Measurements from ENCODE around the gene PROS1. TPM values are rescaled to one million over a fixed set of nuclear protein-coding genes. Genes with fewer than 3 reads are reported as not detected.

The PROS1 gene
- total RNA-seq, 1 experiment from 2014 or later: 23.4 TPM

- Histone ChIP-seq H3K4me3 (ENCODE audit: low read depth, low read length) (no peak overlapping the region), H3K27me3 (replicated peaks; ENCODE audit: control insufficient read depth, insufficient read depth, low read length) (no peaks in the 10 kb centered on the region), H3K4me1 (no peaks in the 10 kb centered on the region), H3K36me3 (ENCODE audit: control insufficient read depth, insufficient read depth, low read length) (no peaks in the 10 kb centered on the region), H3K9me3 (no peaks in the 10 kb centered on the region)
- peaks cover 7% of the 10 kb centered on the region for H3K36me3 Mint-ChIP-seq (ENCODE audit: insufficient read depth, unreplicated experiment)
- DNase-seq: no peak
- no peaks in the 10 kb centered on the region for H3K27me3 Mint-ChIP-seq (ENCODE audit: insufficient read depth, unreplicated experiment)
- H3K27ac Mint-ChIP-seq (ENCODE audit: unreplicated experiment): no peak overlapping the region
- no peaks in the 10 kb centered on the region for H3K9me3 Mint-ChIP-seq (ENCODE audit: unreplicated experiment)
- no TSS peak for BruUV-seq (replicated peaks)
- POLR2A ChIA-PET: interaction anchor here (0.5 kb wide), 1 partner anchor 15 kb away, joined by 9 read pairs; no protein-coding TSS in a partner anchor
- CTCF ChIA-PET: no interaction called here
- H3K4me3 Mint-ChIP-seq (ENCODE audit: unreplicated experiment): no peak overlapping the region
- no peak for TF ChIP-seq CTCF (IDR thresholded peaks at IDR 0.05; ENCODE audit: insufficient read depth in 1 of 2, low read depth in 1 of 2, low read length in 1 of 2, severe bottlenecking in 1 of 2, unreplicated experiment in 1 of 2)
- H3K4me1 Mint-ChIP-seq (ENCODE audit: low read depth, unreplicated experiment): peaks cover 6% of the 10 kb centered on the region
- intact Hi-C loops (cut with micrococcal nuclease; ENCODE audit: unreplicated experiment): no loop called here
Observed at GRCh38 chr3:93983408-93983807, 9.7 kb upstream of the PROS1 start.

- no peak overlapping the region for H3K4me3 ChIP-seq (ENCODE audit: low read depth, low read length)
- BruUV-seq (replicated peaks): no TSS peak
- Mint-ChIP-seq H3K9me3 (ENCODE audit: unreplicated experiment) (no peaks in the 10 kb centered on the region), H3K27me3 (ENCODE audit: insufficient read depth, unreplicated experiment) (no peaks in the 10 kb centered on the region), H3K36me3 (ENCODE audit: insufficient read depth, unreplicated experiment) (peaks cover 7% of the 10 kb centered on the region), H3K4me3 (ENCODE audit: unreplicated experiment) (no peak overlapping the region), H3K27ac (ENCODE audit: unreplicated experiment) (no peak overlapping the region), H3K4me1 (ENCODE audit: low read depth, unreplicated experiment) (peaks cover 6% of the 10 kb centered on the region)
- H3K4me1 ChIP-seq: no peaks in the 10 kb centered on the region
- TF ChIP-seq CTCF (IDR thresholded peaks at IDR 0.05; ENCODE audit: insufficient read depth in 1 of 2, low read depth in 1 of 2, low read length in 1 of 2, severe bottlenecking in 1 of 2, unreplicated experiment in 1 of 2): no peak
- no peaks in the 10 kb centered on the region for H3K9me3 ChIP-seq
- no peaks in the 10 kb centered on the region for H3K36me3 ChIP-seq (ENCODE audit: control insufficient read depth, insufficient read depth, low read length)
- intact Hi-C loops (cut with micrococcal nuclease; ENCODE audit: unreplicated experiment): no loop called here
- no peaks in the 10 kb centered on the region for H3K27me3 ChIP-seq (replicated peaks; ENCODE audit: control insufficient read depth, insufficient read depth, low read length)
- no peak for DNase-seq
- CTCF ChIA-PET: no interaction called here
- POLR2A ChIA-PET: no interaction called here
Observed at GRCh38 chr3:93981649-93982048, 8.0 kb upstream of the PROS1 start.

GRCh38 chr3:93979850-93980676 is 6.4 kb upstream of the PROS1 start, which contains the start of gene ARL13B:
Gene ARL13B (plus strand): TSS chr3:93980155. CDS start chr3:93980424, 269 bp downstream.
- intact Hi-C loops (cut with micrococcal nuclease; ENCODE audit: unreplicated experiment): loop anchor here (10.0 kb wide), 1 partner anchor 75 kb away; no protein-coding TSS in a partner anchor
- H3K36me3 ChIP-seq (ENCODE audit: control insufficient read depth, insufficient read depth, low read length): no peaks in the 10 kb centered on the region
- peak; percentile 96 to 97 for DNase-seq
- BruUV-seq (replicated peaks): TSS peak; percentile 52
- peaks cover 7% of the 10 kb centered on the region for H3K36me3 Mint-ChIP-seq (ENCODE audit: insufficient read depth, unreplicated experiment)
- no peaks in the 10 kb centered on the region for H3K9me3 Mint-ChIP-seq (ENCODE audit: unreplicated experiment)
- H3K9me3 ChIP-seq: no peaks in the 10 kb centered on the region
- H3K4me1 ChIP-seq: no peaks in the 10 kb centered on the region
- ChIA-PET POLR2A (interaction anchor here (0.6 to 1.0 kb wide), 2 partner anchors 11 to 83 kb away, joined by 3 to 8 read pairs; partner anchors contain the start of genes DHFR2 and NSUN3), CTCF (interaction anchor here (1.2 kb wide), 1 partner anchor 89 kb away, joined by 3 read pairs; no protein-coding TSS in a partner anchor)
- H3K4me3 ChIP-seq (ENCODE audit: low read depth, low read length): peak within 1 kb of the TSS; percentile 68
- H3K4me1 Mint-ChIP-seq (ENCODE audit: low read depth, unreplicated experiment): peaks cover 6% of the 10 kb centered on the region
- no peaks in the 10 kb centered on the region for H3K27me3 Mint-ChIP-seq (ENCODE audit: insufficient read depth, unreplicated experiment)
- H3K27ac Mint-ChIP-seq (ENCODE audit: unreplicated experiment): peak within 1 kb of the TSS; percentile 17
- no peak for TF ChIP-seq CTCF (IDR thresholded peaks at IDR 0.05; ENCODE audit: insufficient read depth in 1 of 2, low read depth in 1 of 2, low read length in 1 of 2, severe bottlenecking in 1 of 2, unreplicated experiment in 1 of 2)
- H3K27me3 ChIP-seq (replicated peaks; ENCODE audit: control insufficient read depth, insufficient read depth, low read length): no peaks in the 10 kb centered on the region
- peak within 1 kb of the TSS; percentile 77 for H3K4me3 Mint-ChIP-seq (ENCODE audit: unreplicated experiment)
